ENCODE data around the gene MAST4. TPM values are rescaled to one million over a fixed set of nuclear protein-coding genes. Genes with fewer than 3 reads are reported as not detected.

Gene MAST4
- polyA plus RNA-seq, 2 donors: 18.3 to 22.2 TPM

DNA sequence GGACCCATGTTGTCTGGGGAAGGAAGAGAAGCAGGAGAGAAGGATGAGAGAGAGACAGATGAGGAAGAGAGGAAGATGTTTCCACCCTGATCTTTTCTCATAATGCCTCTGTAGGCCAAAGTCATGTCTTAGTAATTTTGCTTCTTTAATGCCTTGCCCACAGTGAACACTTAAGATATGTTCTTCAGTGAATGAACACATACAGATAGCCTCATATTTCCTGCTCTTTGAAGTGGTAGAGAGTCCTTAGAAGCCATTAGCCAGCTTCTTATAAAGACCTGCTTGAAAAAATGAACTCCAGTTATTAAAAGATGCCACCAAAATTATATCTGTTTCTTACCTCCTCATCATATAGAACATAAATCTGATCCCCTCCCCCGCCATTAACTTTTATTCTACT, 356.0 kb downstream of the MAST4 start:
- Histone ChIP-seq H3K27me3 (ENCODE audit: control insufficient read depth in 1 of 2, insufficient read depth in 2 of 2, low read length in 2 of 2) (no peaks in the 10 kb centered on the region), H3K4me3 (ENCODE audit: low read depth in 1 of 2, low read length in 2 of 2) (no peak overlapping the region)

GRCh38 chr5:66956439-66956838, 360.2 kb downstream of the MAST4 start:
- Histone ChIP-seq H3K4me1 (ENCODE audit: control insufficient read depth in 2 of 2, insufficient read depth in 2 of 2, low read length in 1 of 2) (no peaks in the 10 kb centered on the region), H3K9me3 (ENCODE audit: control insufficient read depth in 2 of 2, insufficient read depth in 1 of 2, low read depth in 1 of 2, low read length in 1 of 2) (no peaks in the 10 kb centered on the region), H3K27me3 (ENCODE audit: control insufficient read depth in 1 of 2, insufficient read depth in 2 of 2, low read length in 2 of 2) (no peaks in the 10 kb centered on the region), H3K36me3 (ENCODE audit: control insufficient read depth in 2 of 2, insufficient read depth in 2 of 2, low read length in 1 of 2) (no peaks in the 10 kb centered on the region), H3K4me3 (ENCODE audit: low read depth in 1 of 2, low read length in 2 of 2) (no peak overlapping the region), H3K27ac (ENCODE audit: low read depth in 2 of 2, low read length in 1 of 2) (no peak overlapping the region)
- WGBS, 2 donors: 93 to 94% methylated on average over 4 of the region's 4 CpGs

More for the DNA sequence above, 356.0 kb downstream of the MAST4 start:
- no peak overlapping the region for H3K27ac ChIP-seq (ENCODE audit: low read depth in 2 of 2, low read length in 1 of 2)
- WGBS, 2 donors: 93 to 100% methylated on average over 1 of the region's 1 CpG
- H3K4me1 ChIP-seq (ENCODE audit: control insufficient read depth in 2 of 2, insufficient read depth in 2 of 2, low read length in 1 of 2): no peaks in the 10 kb centered on the region
- H3K9me3 ChIP-seq (ENCODE audit: control insufficient read depth in 2 of 2, insufficient read depth in 1 of 2, low read depth in 1 of 2, low read length in 1 of 2): no peaks in the 10 kb centered on the region
- no peaks in the 10 kb centered on the region for H3K36me3 ChIP-seq (ENCODE audit: control insufficient read depth in 2 of 2, insufficient read depth in 2 of 2, low read length in 1 of 2)

- Histone ChIP-seq H3K27ac (ENCODE audit: low read depth in 2 of 2, low read length in 1 of 2) (no peak overlapping the region), H3K9me3 (ENCODE audit: control insufficient read depth in 2 of 2, insufficient read depth in 1 of 2, low read depth in 1 of 2, low read length in 1 of 2) (no peaks in the 10 kb centered on the region), H3K4me1 (ENCODE audit: control insufficient read depth in 2 of 2, insufficient read depth in 2 of 2, low read length in 1 of 2) (no peaks in the 10 kb centered on the region), H3K36me3 (ENCODE audit: control insufficient read depth in 2 of 2, insufficient read depth in 2 of 2, low read length in 1 of 2) (no peaks in the 10 kb centered on the region), H3K27me3 (ENCODE audit: control insufficient read depth in 1 of 2, insufficient read depth in 2 of 2, low read length in 2 of 2) (no peaks in the 10 kb centered on the region), H3K4me3 (ENCODE audit: low read depth in 1 of 2, low read length in 2 of 2) (peak overlapping the region in 1 of 2 donors; percentile 44)
- 42 to 53% methylated on average over 10 of the region's 10 CpGs for WGBS, 2 donors
Observed at GRCh38 chr5:66958201-66958979, 362.2 kb downstream of the MAST4 start.

GRCh38 chr5:66958980-66959641, 362.9 kb downstream of the MAST4 start:
- Histone ChIP-seq H3K9me3 (ENCODE audit: control insufficient read depth in 2 of 2, insufficient read depth in 1 of 2, low read depth in 1 of 2, low read length in 1 of 2) (no peaks in the 10 kb centered on the region), H3K27ac (ENCODE audit: low read depth in 2 of 2, low read length in 1 of 2) (peak overlapping the region; percentile 12 to 54), H3K36me3 (ENCODE audit: control insufficient read depth in 2 of 2, insufficient read depth in 2 of 2, low read length in 1 of 2) (no peaks in the 10 kb centered on the region), H3K27me3 (ENCODE audit: control insufficient read depth in 1 of 2, insufficient read depth in 2 of 2, low read length in 2 of 2) (no peaks in the 10 kb centered on the region), H3K4me3 (ENCODE audit: low read depth in 1 of 2, low read length in 2 of 2) (peak overlapping the region; percentile 19 to 44), H3K4me1 (ENCODE audit: control insufficient read depth in 2 of 2, insufficient read depth in 2 of 2, low read length in 1 of 2) (peaks cover 0 to 3% of the 10 kb centered on the region in 2 donors)
- 34 to 39% methylated on average over 11 of the region's 11 CpGs for WGBS, 2 donors

GRCh38 chr5:66959653-66960052, 363.5 kb downstream of the MAST4 start:
- no peaks in the 10 kb centered on the region for H3K9me3 ChIP-seq (ENCODE audit: control insufficient read depth in 2 of 2, insufficient read depth in 1 of 2, low read depth in 1 of 2, low read length in 1 of 2)
- WGBS, 2 donors: 37 to 60% methylated on average over 2 of the region's 2 CpGs
- no peaks in the 10 kb centered on the region for H3K36me3 ChIP-seq (ENCODE audit: control insufficient read depth in 2 of 2, insufficient read depth in 2 of 2, low read length in 1 of 2)
- no peak overlapping the region for H3K4me3 ChIP-seq (ENCODE audit: low read depth in 1 of 2, low read length in 2 of 2)
- no peak overlapping the region for H3K27ac ChIP-seq (ENCODE audit: low read depth in 2 of 2, low read length in 1 of 2)
- H3K4me1 ChIP-seq (ENCODE audit: control insufficient read depth in 2 of 2, insufficient read depth in 2 of 2, low read length in 1 of 2): peaks cover 0 to 3% of the 10 kb centered on the region in 2 donors
- no peaks in the 10 kb centered on the region for H3K27me3 ChIP-seq (ENCODE audit: control insufficient read depth in 1 of 2, insufficient read depth in 2 of 2, low read length in 2 of 2)

- no peak overlapping the region for H3K4me3 ChIP-seq (ENCODE audit: low read depth in 1 of 2, low read length in 2 of 2)
- H3K9me3 ChIP-seq (ENCODE audit: control insufficient read depth in 2 of 2, insufficient read depth in 1 of 2, low read depth in 1 of 2, low read length in 1 of 2): no peaks in the 10 kb centered on the region
- H3K4me1 ChIP-seq (ENCODE audit: control insufficient read depth in 2 of 2, insufficient read depth in 2 of 2, low read length in 1 of 2): peaks cover 0 to 3% of the 10 kb centered on the region in 2 donors
- no peaks in the 10 kb centered on the region for H3K27me3 ChIP-seq (ENCODE audit: control insufficient read depth in 1 of 2, insufficient read depth in 2 of 2, low read length in 2 of 2)
- 39 to 51% methylated on average over 7 of the region's 7 CpGs for WGBS, 2 donors
- H3K36me3 ChIP-seq (ENCODE audit: control insufficient read depth in 2 of 2, insufficient read depth in 2 of 2, low read length in 1 of 2): no peaks in the 10 kb centered on the region
- no peak overlapping the region for H3K27ac ChIP-seq (ENCODE audit: low read depth in 2 of 2, low read length in 1 of 2)
Observed at GRCh38 chr5:66960369-66961137, 364.4 kb downstream of the MAST4 start.

DNA sequence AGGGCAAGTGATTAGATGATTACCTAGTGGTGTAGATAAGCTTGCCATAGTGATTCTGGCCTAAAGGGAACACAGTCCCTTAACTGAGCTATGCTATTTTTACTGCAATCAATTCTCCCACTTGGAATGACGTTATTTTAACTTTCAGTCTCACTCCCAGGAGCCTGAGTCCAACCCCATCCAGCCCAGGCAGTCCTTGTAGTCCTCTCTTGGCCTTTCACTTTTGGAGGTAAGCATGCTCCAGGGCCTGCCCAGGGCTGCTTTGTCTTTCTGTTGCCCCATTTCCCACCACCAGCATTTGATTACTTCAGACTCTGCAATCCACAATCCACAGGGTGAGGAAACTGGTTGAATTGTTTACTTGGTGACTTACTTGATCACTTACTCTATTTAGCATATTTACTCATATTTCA, 367.4 kb downstream of the MAST4 start:
- H3K27ac ChIP-seq (ENCODE audit: low read depth in 2 of 2, low read length in 1 of 2): no peak overlapping the region
- 59 to 70% methylated on average over 1 of the region's 1 CpG for WGBS, 2 donors
- no peaks in the 10 kb centered on the region for H3K27me3 ChIP-seq (ENCODE audit: control insufficient read depth in 1 of 2, insufficient read depth in 2 of 2, low read length in 2 of 2)
- H3K4me3 ChIP-seq (ENCODE audit: low read depth in 1 of 2, low read length in 2 of 2): no peak overlapping the region
- peaks cover 0 to 3% of the 10 kb centered on the region in 2 donors for H3K4me1 ChIP-seq (ENCODE audit: control insufficient read depth in 2 of 2, insufficient read depth in 2 of 2, low read length in 1 of 2)
- no peaks in the 10 kb centered on the region for H3K36me3 ChIP-seq (ENCODE audit: control insufficient read depth in 2 of 2, insufficient read depth in 2 of 2, low read length in 1 of 2)
- H3K9me3 ChIP-seq (ENCODE audit: control insufficient read depth in 2 of 2, insufficient read depth in 1 of 2, low read depth in 1 of 2, low read length in 1 of 2): no peaks in the 10 kb centered on the region

GRCh38 chr5:66966439-66966838, 370.2 kb downstream of the MAST4 start:
- H3K27ac ChIP-seq (ENCODE audit: low read depth in 2 of 2, low read length in 1 of 2): no peak overlapping the region

GRCh38 chr5:66967102-66967501, 370.9 kb downstream of the MAST4 start:
- H3K27ac ChIP-seq (ENCODE audit: low read depth in 2 of 2, low read length in 1 of 2): no peak overlapping the region
- no peaks in the 10 kb centered on the region for H3K9me3 ChIP-seq (ENCODE audit: control insufficient read depth in 2 of 2, insufficient read depth in 1 of 2, low read depth in 1 of 2, low read length in 1 of 2)
- no peaks in the 10 kb centered on the region for H3K36me3 ChIP-seq (ENCODE audit: control insufficient read depth in 2 of 2, insufficient read depth in 2 of 2, low read length in 1 of 2)
- H3K4me3 ChIP-seq (ENCODE audit: low read depth in 1 of 2, low read length in 2 of 2): no peak overlapping the region
- H3K27me3 ChIP-seq (ENCODE audit: control insufficient read depth in 1 of 2, insufficient read depth in 2 of 2, low read length in 2 of 2): no peaks in the 10 kb centered on the region
- H3K4me1 ChIP-seq (ENCODE audit: control insufficient read depth in 2 of 2, insufficient read depth in 2 of 2, low read length in 1 of 2): peaks cover 0 to 3% of the 10 kb centered on the region in 2 donors
- 75 to 83% methylated on average over 3 of the region's 3 CpGs for WGBS, 2 donors

More at GRCh38 chr5:66966439-66966838, 370.2 kb downstream of the MAST4 start:
- no peaks in the 10 kb centered on the region for H3K36me3 ChIP-seq (ENCODE audit: control insufficient read depth in 2 of 2, insufficient read depth in 2 of 2, low read length in 1 of 2)
- H3K4me1 ChIP-seq (ENCODE audit: control insufficient read depth in 2 of 2, insufficient read depth in 2 of 2, low read length in 1 of 2): peaks cover 0 to 3% of the 10 kb centered on the region in 2 donors
- H3K4me3 ChIP-seq (ENCODE audit: low read depth in 1 of 2, low read length in 2 of 2): no peak overlapping the region
- no peaks in the 10 kb centered on the region for H3K27me3 ChIP-seq (ENCODE audit: control insufficient read depth in 1 of 2, insufficient read depth in 2 of 2, low read length in 2 of 2)
- H3K9me3 ChIP-seq (ENCODE audit: control insufficient read depth in 2 of 2, insufficient read depth in 1 of 2, low read depth in 1 of 2, low read length in 1 of 2): no peaks in the 10 kb centered on the region

All from esophagus (tissue), 2 donors.